Muscle of leg (tissue), 11 donors: ENCODE results near the gene ECPAS. TPM values are rescaled to one million over a fixed set of nuclear protein-coding genes. Genes with fewer than 3 reads are reported as not detected.

Experiments used
- DNase-seq: peaks from one replicate; pipeline ENCODE4 v3.0.0; 2013
- H3K27ac ChIP-seq: one replicate; pipeline ENCODE4 v1.5.1; 2013; ENCODE audit warnings: mild to moderate bottlenecking, low read length, control low read depth
- H3K27me3 ChIP-seq: one replicate; pipeline ENCODE4 v1.6.1; 2013; ENCODE audit warnings: low read length; ENCODE audit not compliant: control insufficient read depth, insufficient read depth
- H3K36me3 ChIP-seq: one replicate; pipeline ENCODE4 v1.6.1; 2013; ENCODE audit warnings: low read length; ENCODE audit not compliant: control insufficient read depth, insufficient read depth
- H3K4me1 ChIP-seq: one replicate; pipeline ENCODE4 v1.6.1; 2013; ENCODE audit warnings: low read length; ENCODE audit not compliant: control insufficient read depth, insufficient read depth
- H3K4me3 ChIP-seq: one replicate; pipeline ENCODE4 v1.5.1; 2013; ENCODE audit warnings: low read length, control low read depth
- H3K9me3 ChIP-seq: replicated peaks from 2 replicates; pipeline ENCODE4 v1.6.1; 2013; ENCODE audit warnings: low read depth, low read length; ENCODE audit not compliant: control insufficient read depth
- WGBS: methylation state at CpG from one replicate; pipeline ENCODE4 v1.1.5; 2013; ENCODE audit warnings: missing lambda C conversion rate; ENCODE audit not compliant: insufficient coverage; 5-methylcytosine and 5-hydroxymethylcytosine counted together
- polyA plus RNA-seq, 8 donors: library from polyadenylated mRNA; unstranded; fragments of 120-200 nt; gene quantifications; one replicate each; pipeline versions ENCODE4 v1.2.1 to v1.2.3, GENCODE V29; 2013; ENCODE audit warnings: inconsistent platforms in 1 of 8, low replicate concordance in 1 of 8; ENCODE audit not compliant: insufficient read length in 8 of 8, insufficient read depth in 1 of 8
- total RNA-seq: library from RNA; stranded (reverse); fragments of 120-200 nt; gene quantifications from one replicate; pipeline ENCODE4 v1.2.4, GENCODE V29; 2013

Gene ECPAS
- total and polyA plus RNA-seq, 9 donors, result 89.0 to 138 (median 117) TPM

DNA sequence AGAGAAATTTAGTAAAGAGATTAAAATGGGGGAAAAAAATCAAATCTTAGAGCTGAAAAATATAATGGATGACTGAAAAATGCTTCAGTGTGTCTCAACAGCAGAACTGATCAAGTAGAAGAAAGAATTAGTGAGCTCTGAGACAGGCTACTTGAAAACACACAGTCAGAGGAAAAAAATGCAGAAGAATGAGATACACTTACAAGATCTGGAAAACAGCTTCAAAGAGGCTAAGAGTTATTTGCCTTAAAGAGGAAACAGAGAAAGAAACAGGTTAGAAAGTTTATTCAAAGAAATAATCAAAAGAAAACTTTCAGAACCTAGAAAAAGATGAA is 83.7 kb downstream of the ECPAS start:
- H3K27ac ChIP-seq, result no peak overlapping the region
- H3K27me3 ChIP-seq, result no peaks in the 10 kb centered on the region
- peaks cover 36% of the 10 kb centered on the region for H3K36me3 ChIP-seq
- H3K4me1 ChIP-seq, result no peaks in the 10 kb centered on the region
- no peak for DNase-seq
- no peak overlapping the region for H3K4me3 ChIP-seq
- H3K9me3 ChIP-seq, result peaks cover 29% of the 10 kb centered on the region

DNA sequence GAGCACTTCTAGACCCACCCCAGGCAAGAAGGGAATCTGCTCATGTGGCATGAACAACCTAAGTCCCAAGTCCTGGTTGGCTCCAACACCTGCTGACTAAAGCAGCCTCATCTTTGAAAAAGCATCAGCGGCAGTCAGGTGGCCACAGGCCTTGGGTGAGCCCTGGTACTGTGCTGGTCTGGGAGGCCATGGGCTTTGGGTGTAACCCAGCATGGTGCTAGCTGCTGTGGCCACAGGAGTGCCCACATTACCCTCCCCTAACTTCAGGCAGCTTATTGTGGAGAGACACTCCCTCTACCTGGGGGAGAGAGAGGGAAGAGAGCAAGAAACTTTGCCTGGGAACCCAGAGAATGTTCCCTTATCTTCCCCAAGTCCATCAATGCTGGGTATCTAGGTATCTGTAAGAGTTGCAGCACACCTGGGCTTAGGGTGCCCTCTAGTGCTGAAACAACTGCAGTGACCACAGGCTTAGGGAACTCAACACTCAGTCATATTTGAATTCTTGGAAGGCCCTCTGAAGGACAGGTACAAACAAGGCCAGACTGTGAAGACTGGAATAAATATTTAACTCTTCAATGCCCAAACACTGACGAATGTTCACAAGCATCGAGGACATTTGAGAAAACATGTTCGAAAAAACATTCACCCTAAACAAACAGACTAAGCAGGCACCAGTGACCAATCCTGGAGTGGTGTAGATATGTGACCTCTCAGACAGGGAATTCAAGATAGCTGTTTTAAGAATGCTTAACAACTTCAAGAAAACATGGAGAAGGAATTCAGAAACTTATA is 84.2 kb downstream of the ECPAS start:
- DNase-seq, result no peak
- Histone ChIP-seq H3K27me3 (no peaks in the 10 kb centered on the region), H3K27ac (no peak overlapping the region), H3K9me3 (peaks cover 24% of the 10 kb centered on the region), H3K4me3 (no peak overlapping the region), H3K4me1 (no peaks in the 10 kb centered on the region), H3K36me3 (peaks cover 41% of the 10 kb centered on the region)
- WGBS, result no CpG with 5 or more reads among the region's 4 CpGs

DNA sequence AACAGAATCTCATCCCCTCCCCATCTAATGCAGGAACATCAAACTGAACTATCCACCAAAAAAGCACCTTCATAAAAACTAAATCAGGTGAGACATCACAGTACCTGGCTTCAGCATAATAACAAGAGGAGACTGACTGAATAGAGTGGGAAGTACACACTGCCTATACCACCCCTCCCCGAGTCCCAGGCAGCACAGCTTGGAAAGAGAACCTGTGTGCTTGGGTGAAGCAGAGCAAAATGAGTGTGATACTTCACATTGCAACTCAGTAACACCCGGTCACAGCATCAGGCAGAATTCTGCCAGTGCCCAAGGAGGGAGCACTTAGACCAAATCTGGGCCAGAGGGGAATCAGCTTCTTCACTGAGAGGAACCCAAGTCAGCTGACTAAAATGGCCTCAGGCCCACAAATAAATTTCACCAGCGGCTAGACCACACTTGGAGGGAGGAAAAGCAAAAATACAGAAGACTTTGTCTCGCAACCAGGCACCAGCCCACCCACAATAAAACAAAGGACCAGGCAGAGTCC is 84.9 kb downstream of the ECPAS start:
- Histone ChIP-seq H3K27ac (no peak overlapping the region), H3K9me3 (peaks cover 21% of the 10 kb centered on the region), H3K4me1 (no peaks in the 10 kb centered on the region), H3K4me3 (no peak overlapping the region), H3K27me3 (no peaks in the 10 kb centered on the region), H3K36me3 (peaks cover 45% of the 10 kb centered on the region)
- WGBS, result 100% methylated on average over 1 of the region's 4 CpGs
- no peak for DNase-seq

DNA sequence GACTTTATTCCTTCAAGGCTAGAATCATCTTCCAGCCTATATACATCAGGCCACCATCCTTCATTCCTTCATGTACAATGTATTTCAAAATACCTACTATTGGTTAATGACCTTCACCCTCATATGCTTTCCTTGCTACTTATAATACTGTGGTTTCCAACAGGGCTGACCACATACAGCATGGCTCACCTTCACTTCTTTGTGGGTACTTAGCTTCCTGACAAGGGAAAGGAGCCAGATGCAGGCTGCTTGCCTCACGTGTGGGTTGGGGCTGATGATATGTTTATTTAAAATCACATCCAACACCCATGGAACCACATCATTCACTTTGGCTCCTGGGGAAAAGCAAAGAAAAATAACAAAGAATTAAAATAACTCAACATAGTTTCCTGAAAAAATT is 90.2 kb downstream of the ECPAS start:
- Histone ChIP-seq H3K36me3 (peaks cover 55% of the 10 kb centered on the region), H3K4me1 (no peaks in the 10 kb centered on the region), H3K4me3 (no peak overlapping the region), H3K27ac (no peak overlapping the region), H3K9me3 (no peaks in the 10 kb centered on the region), H3K27me3 (no peaks in the 10 kb centered on the region)
- WGBS, result no CpG with 5 or more reads among the region's 1 CpG
- no peak for DNase-seq

DNA sequence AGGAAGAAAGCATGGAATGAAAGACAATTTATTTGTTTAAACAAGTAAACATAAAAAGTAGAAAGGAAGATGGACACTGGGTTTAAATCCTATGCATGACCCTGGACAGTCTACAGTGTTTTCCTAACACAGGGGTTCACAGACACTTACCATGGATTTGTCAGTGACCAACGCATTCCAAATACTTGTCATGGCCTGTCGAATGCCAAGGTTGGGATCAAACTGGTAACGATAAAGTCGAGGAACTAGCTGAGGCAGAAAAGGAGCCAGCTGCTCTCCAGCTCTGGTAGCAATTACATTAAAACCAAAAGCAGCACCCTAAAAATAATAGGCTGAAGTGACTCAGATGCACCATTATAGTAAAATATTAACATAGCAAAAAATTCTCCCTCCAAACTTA is 94.8 kb downstream of the ECPAS start:
- Histone ChIP-seq H3K4me1 (no peaks in the 10 kb centered on the region), H3K4me3 (no peak overlapping the region), H3K36me3 (peaks cover 48% of the 10 kb centered on the region), H3K9me3 (no peaks in the 10 kb centered on the region), H3K27ac (no peak overlapping the region), H3K27me3 (no peaks in the 10 kb centered on the region)
- DNase-seq, result no peak
- 89% methylated on average over 4 of the region's 4 CpGs for WGBS

DNA sequence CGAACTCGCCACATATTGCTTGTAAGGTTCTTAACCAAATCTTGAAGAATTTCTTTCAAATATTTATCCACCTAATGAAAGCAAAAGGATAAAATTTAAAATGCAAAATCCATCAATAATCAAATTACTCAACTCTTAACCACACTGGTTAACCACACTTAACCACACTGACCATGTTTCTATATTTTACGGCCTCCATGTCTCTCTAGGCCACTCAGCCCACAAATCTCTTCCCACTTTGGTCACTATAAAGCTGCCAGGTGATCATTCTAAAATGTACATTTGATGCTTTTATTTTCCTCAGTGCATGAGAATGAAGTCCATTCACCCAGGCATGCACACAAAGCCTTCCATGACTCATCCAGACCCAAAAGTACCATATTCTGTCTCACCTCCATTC is 97.8 kb downstream of the ECPAS start:
- no peaks in the 10 kb centered on the region for H3K9me3 ChIP-seq
- WGBS, result 91% methylated on average over 1 of the region's 3 CpGs
- DNase-seq, result no peak
- H3K36me3 ChIP-seq, result peaks cover 52% of the 10 kb centered on the region
- H3K27me3 ChIP-seq, result no peaks in the 10 kb centered on the region
- H3K27ac ChIP-seq, result no peak overlapping the region
- H3K4me3 ChIP-seq, result no peak overlapping the region
- no peaks in the 10 kb centered on the region for H3K4me1 ChIP-seq

DNA sequence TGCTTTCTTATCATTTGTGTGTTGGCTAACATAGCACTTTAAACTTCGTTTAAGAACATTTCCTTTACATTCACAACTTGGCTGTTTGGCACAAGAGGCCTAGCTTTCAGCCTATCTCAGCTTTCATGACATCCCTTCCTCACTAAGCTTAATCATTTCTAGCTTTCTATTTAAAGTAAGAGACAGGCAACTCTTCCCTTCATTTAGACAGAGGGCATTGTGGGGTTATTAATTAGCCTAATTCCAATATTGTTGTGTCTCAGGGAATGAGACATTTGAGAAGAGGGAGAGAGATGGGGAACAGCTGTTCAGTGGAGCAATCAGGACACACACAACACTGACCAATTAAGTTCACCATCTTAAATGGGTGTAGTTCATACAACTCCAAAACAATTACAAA is 103.2 kb downstream of the ECPAS start:
- DNase-seq, result no peak
- no peak overlapping the region for H3K27ac ChIP-seq
- H3K36me3 ChIP-seq, result peaks cover 42% of the 10 kb centered on the region
- no peaks in the 10 kb centered on the region for H3K9me3 ChIP-seq
- no CpG with 5 or more reads among the region's 1 CpG for WGBS
- no peak overlapping the region for H3K4me3 ChIP-seq
- H3K27me3 ChIP-seq, result no peaks in the 10 kb centered on the region
- H3K4me1 ChIP-seq, result no peaks in the 10 kb centered on the region

DNA sequence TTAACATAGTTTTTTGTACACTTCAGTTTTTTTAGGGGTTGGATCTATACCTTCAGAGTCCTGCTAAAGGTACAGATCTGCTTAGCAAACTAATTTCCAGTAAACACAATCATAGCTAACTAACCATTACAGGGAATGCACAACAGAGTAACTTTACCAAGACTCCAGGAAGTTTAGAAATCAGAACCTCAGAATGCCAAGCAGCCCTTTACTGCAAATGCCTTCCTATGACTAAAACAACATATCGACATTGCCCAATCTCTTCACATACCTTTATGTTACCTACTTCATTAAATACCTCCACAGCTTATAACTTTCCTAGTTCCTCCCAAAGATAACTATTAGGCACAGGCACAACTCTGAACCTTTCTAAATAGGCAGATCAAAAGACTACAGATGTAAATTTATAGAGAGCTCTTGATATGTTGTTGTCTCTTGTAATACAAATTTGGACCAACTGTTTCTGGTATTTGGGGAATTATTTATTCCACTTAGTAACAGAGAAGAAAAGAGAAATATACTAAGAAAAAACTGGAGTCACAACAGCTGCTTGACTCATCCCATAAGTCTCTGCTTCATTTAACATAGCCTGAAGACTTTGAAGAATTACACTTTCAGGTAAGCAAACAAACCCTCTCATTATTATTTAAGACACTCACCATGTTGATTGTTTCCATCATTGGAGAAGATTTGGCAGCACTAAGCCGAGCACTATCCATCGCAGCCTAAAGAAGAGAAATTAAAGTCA is 108.2 kb downstream of the ECPAS start:
- no peaks in the 10 kb centered on the region for H3K9me3 ChIP-seq
- no peak overlapping the region for H3K27ac ChIP-seq
- no peak overlapping the region for H3K4me3 ChIP-seq
- no peaks in the 10 kb centered on the region for H3K27me3 ChIP-seq
- H3K4me1 ChIP-seq, result no peaks in the 10 kb centered on the region
- peaks cover 49% of the 10 kb centered on the region for H3K36me3 ChIP-seq
- 100% methylated on average over 1 of the region's 3 CpGs for WGBS
- no peak for DNase-seq

DNA sequence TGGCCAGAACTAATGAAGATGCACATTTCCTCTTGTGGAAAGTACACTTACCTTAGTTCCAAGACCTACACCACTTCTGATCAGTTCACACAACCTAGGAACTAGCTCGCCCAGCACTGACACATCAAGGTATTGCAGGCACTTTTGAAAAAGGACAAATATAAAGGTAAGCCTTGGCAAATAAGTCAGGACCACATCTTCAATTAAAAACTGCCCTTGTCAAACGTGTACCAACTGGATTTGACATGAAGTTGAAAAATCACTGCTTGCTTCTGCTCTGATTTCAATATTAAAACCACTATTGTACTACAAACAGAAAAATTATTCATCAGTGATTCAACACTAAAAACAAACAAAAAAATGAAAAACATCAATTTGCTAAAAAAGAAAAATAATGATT is 109.1 kb downstream of the ECPAS start:
- DNase-seq, result no peak
- H3K9me3 ChIP-seq, result no peaks in the 10 kb centered on the region
- H3K4me1 ChIP-seq, result no peaks in the 10 kb centered on the region
- peaks cover 53% of the 10 kb centered on the region for H3K36me3 ChIP-seq
- WGBS, result no CpG with 5 or more reads among the region's 2 CpGs
- no peak overlapping the region for H3K4me3 ChIP-seq
- no peaks in the 10 kb centered on the region for H3K27me3 ChIP-seq
- H3K27ac ChIP-seq, result no peak overlapping the region

DNA sequence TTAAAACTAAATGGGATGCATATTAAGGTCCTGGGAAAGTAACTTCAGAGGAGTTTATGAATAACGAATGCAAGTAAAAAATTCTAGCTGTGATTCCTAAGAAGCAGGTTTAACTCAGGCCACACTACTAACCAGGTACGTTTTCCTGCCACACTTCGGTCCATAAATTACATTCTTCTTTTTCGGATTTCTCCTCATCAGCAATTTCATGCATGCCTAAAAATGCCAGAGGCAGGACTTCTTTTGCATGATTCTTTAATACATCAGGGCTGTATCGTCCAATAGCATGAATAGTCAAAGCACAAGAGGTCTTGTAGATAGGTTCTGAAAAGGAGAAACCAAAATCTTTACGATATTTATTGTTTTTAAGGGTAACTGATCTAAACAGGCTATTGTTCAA is 111.9 kb downstream of the ECPAS start:
- H3K27ac ChIP-seq, result no peak overlapping the region
- no peaks in the 10 kb centered on the region for H3K4me1 ChIP-seq
- no peaks in the 10 kb centered on the region for H3K9me3 ChIP-seq
- DNase-seq, result no peak
- peaks cover 58% of the 10 kb centered on the region for H3K36me3 ChIP-seq
- H3K4me3 ChIP-seq, result no peak overlapping the region
- no peaks in the 10 kb centered on the region for H3K27me3 ChIP-seq
- 94% methylated on average over 2 of the region's 6 CpGs for WGBS
